HepG2 (cell line): ENCODE measurements around the gene SAA2. TPM values are rescaled to one million over a fixed set of nuclear protein-coding genes. Genes with fewer than 3 reads are reported as not detected.

Source experiments
- ATAC-seq: fragments of 200-7000 bp; cut with Tn5 transposase; 3 replicates; pipeline ENCODE4 v1.9.1; 2020; ENCODE audit warnings: mild to moderate bottlenecking, moderate library complexity
- BruUV-seq: library from RNA; stranded (reverse); fragments of 400-500 nt; replicated peaks from 2 replicates; lab custom pipeline; 2021; lab: Mats Ljungman, UMichigan
- CTCF ChIA-PET: fragments of 300-600 bp; formaldehyde crosslinking; extraction: SDS; loops from one replicate; lab custom pipeline; 2021; ENCODE audit warnings: low total read pairs, inconsistent platforms, low intra/inter-chr PET ratio; lab: Yijun Ruan, JAX
- POLR2A ChIA-PET: fragments of 350-600 bp; sonication (Branson Sonifier 250); formaldehyde crosslinking; loops from one replicate; lab custom pipeline; 2020; ENCODE audit warnings: antibody characterized with exemption, inconsistent platforms; lab: Yijun Ruan, JAX
- DNase-seq: peaks from one replicate; pipeline ENCODE4 v3.0.0-alpha.2; 2015; ENCODE audit warnings: low spot score
- FAIRE-seq: peaks from 3 replicates; lab custom pipeline; 2011; peaks lifted over from hg19 to GRCh38; lab: Jason Lieb, UNC
- H2AFZ ChIP-seq: one replicate; pipeline ENCODE4 v1.6.1; 2011; ENCODE audit warnings: low read length, inconsistent platforms
- H3K27ac ChIP-seq: fragments of 300-600 bp; 3 replicates; pipeline ENCODE4 v1.8.0; 2011; ENCODE audit warnings: mixed run types, mild to moderate bottlenecking, mixed read lengths, low read length, inconsistent platforms; ENCODE audit not compliant: insufficient read depth; ENCODE audit errors: extremely low read length
- H3K27me3 ChIP-seq, 2 experiments: fragments of 200-600 bp in 1 of 2; 2 replicates in 1 of 2; 3 replicates in 1 of 2; pipeline versions ENCODE4 v1.6.0 to v1.8.0; 2011; ENCODE audit warnings: low read length in 2 of 2, mild to moderate bottlenecking in 2 of 2, moderate library complexity in 2 of 2, inconsistent platforms in 1 of 2; ENCODE audit not compliant: insufficient read depth in 2 of 2, control insufficient read depth in 1 of 2
- H3K36me3 ChIP-seq, 2 experiments: fragments of 200-600 bp in 1 of 2; replicated peaks in 1 of 2; 2 replicates in 1 of 2; 3 replicates in 1 of 2; pipeline versions ENCODE4 v1.5.1 to v1.8.0; 2011; ENCODE audit warnings: low read length in 2 of 2, inconsistent platforms in 1 of 2; ENCODE audit not compliant: insufficient read depth in 2 of 2, control insufficient read depth in 1 of 2
- H3K4me1 ChIP-seq: 2 replicates; pipeline ENCODE4 v1.5.1; 2012; ENCODE audit warnings: low read length, inconsistent platforms; ENCODE audit not compliant: insufficient read depth
- H3K4me2 ChIP-seq: 2 replicates; pipeline ENCODE4 v1.6.0; 2011; ENCODE audit warnings: low read depth, low read length, inconsistent platforms
- H3K4me3 ChIP-seq, 3 experiments: fragments of 200-600 bp in 1 of 3; sonication (generic), shearing (Covaris generic) in 1 of 3; replicated peaks in 1 of 3; 2 replicates each; pipeline ENCODE4 v1.5.1; 2011 to 2016; ENCODE audit warnings: low read length in 3 of 3, inconsistent platforms in 2 of 3, low read depth in 2 of 3, mild to moderate bottlenecking in 2 of 3, control low read depth in 1 of 3, mixed read lengths in 1 of 3; ENCODE audit not compliant: insufficient read depth in 1 of 3
- H3K79me2 ChIP-seq: one replicate; pipeline ENCODE4 v1.6.1; 2011; ENCODE audit warnings: low read length, inconsistent platforms; ENCODE audit not compliant: insufficient read depth
- H3K9ac ChIP-seq: 2 replicates; pipeline ENCODE4 v1.6.0; 2011; ENCODE audit warnings: mild to moderate bottlenecking, low read depth, low read length, inconsistent platforms; ENCODE audit not compliant: insufficient read depth
- H3K9me3 ChIP-seq: 2 replicates; pipeline ENCODE4 v1.5.1; 2012; ENCODE audit warnings: mild to moderate bottlenecking, low read length
- H4K20me1 ChIP-seq: 2 replicates; pipeline ENCODE4 v1.6.0; 2011; ENCODE audit warnings: inconsistent platforms, mild to moderate bottlenecking, low read length, moderate library complexity; ENCODE audit not compliant: insufficient read depth
- CBX2 ChIP-seq, 2 experiments: fragments of 200-600 bp in 1 of 2; sonication (generic); formaldehyde crosslinking in 1 of 2; IDR thresholded peaks; 2 replicates each; pipeline versions ENCODE4 v1.7.0 to v1.8.1; 2018 to 2022; ENCODE audit warnings: low read depth in 2 of 2, low read length in 1 of 2, mild to moderate bottlenecking in 1 of 2, missing genetic modification reagents in 1 of 2
- E2F2 ChIP-seq: sonication (generic); formaldehyde crosslinking; IDR thresholded peaks from 2 replicates; pipeline ENCODE4 v1.4.0; 2020; ENCODE audit warnings: missing genetic modification reagents, borderline replicate concordance
- FLYWCH1 ChIP-seq: sonication (generic); formaldehyde crosslinking; IDR thresholded peaks from 2 replicates; pipeline ENCODE4 v1.8.1; 2023; ENCODE audit warnings: mild to moderate bottlenecking, missing genetic modification reagents
- HNF1B ChIP-seq: sonication (generic); formaldehyde crosslinking; IDR thresholded peaks from 2 replicates; pipeline ENCODE4 v1.5.1; 2020; ENCODE audit warnings: mild to moderate bottlenecking, moderate library complexity, missing genetic modification reagents
- NCOR1 ChIP-seq: fragments of 200-600 bp; sonication (generic); IDR thresholded peaks from 2 replicates; pipeline ENCODE4 v1.7.0; 2017; ENCODE audit warnings: antibody characterized with exemption, low read length, borderline replicate concordance
- NFIC ChIP-seq: IDR thresholded peaks from 2 replicates; pipeline ENCODE4 v1.6.1; 2012; ENCODE audit warnings: mild to moderate bottlenecking, low read length, inconsistent platforms
- POGZ ChIP-seq: sonication (generic); formaldehyde crosslinking; IDR thresholded peaks from 2 replicates; pipeline ENCODE4 v1.4.0; 2020; ENCODE audit warnings: mild to moderate bottlenecking, missing genetic modification reagents
- POLR2G ChIP-seq: fragments of 200-400 bp; formaldehyde crosslinking; IDR thresholded peaks from 2 replicates; pipeline ENCODE4 v1.6.1; 2018; ENCODE audit warnings: mild to moderate bottlenecking, low read depth, low read length, moderate library complexity
- ZFY ChIP-seq: sonication (generic); formaldehyde crosslinking; IDR thresholded peaks from 2 replicates; pipeline ENCODE4 v1.4.0; 2020; ENCODE audit warnings: missing genetic modification reagents
- ZMYM3 ChIP-seq: sonication (generic); formaldehyde crosslinking; IDR thresholded peaks from 2 replicates; pipeline ENCODE4 v1.5.1; 2020; ENCODE audit warnings: mild to moderate bottlenecking, missing genetic modification reagents
- ZMYM4 ChIP-seq: sonication (generic); formaldehyde crosslinking; IDR thresholded peaks from 2 replicates; pipeline ENCODE4 v1.8.1; 2023; ENCODE audit warnings: mild to moderate bottlenecking, missing genetic modification reagents
- ZNF207 ChIP-seq: fragments of 450-650 bp; IDR thresholded peaks from 2 replicates; pipeline ENCODE4 v1.6.1; 2016; ENCODE audit warnings: antibody characterized with exemption, borderline replicate concordance
- ZNF432 ChIP-seq: sonication (generic); formaldehyde crosslinking; IDR thresholded peaks from 2 replicates; pipeline ENCODE4 v1.5.0; 2020; ENCODE audit warnings: missing genetic modification reagents, mild to moderate bottlenecking, borderline replicate concordance
- ZNF44 ChIP-seq: sonication (generic); formaldehyde crosslinking; IDR thresholded peaks from 2 replicates; pipeline ENCODE4 v1.5.1; 2020; ENCODE audit warnings: mild to moderate bottlenecking, missing genetic modification reagents
- ZNF496 ChIP-seq: sonication (generic); formaldehyde crosslinking; IDR thresholded peaks from 2 replicates; pipeline ENCODE4 v1.8.1; 2023; ENCODE audit warnings: mild to moderate bottlenecking, moderate library complexity, missing genetic modification reagents; ENCODE audit not compliant: insufficient replicate concordance
- ZNF563 ChIP-seq: sonication (generic); formaldehyde crosslinking; IDR thresholded peaks from 2 replicates; pipeline ENCODE4 v1.8.0; 2022; ENCODE audit warnings: mild to moderate bottlenecking, moderate library complexity, missing genetic modification reagents
- ZNF775 ChIP-seq: sonication (generic); formaldehyde crosslinking; IDR thresholded peaks from 2 replicates; pipeline ENCODE4 v1.4.0; 2020; ENCODE audit warnings: missing genetic modification reagents, mild to moderate bottlenecking, moderate library complexity, borderline replicate concordance
- ZNF891 ChIP-seq: sonication (generic); formaldehyde crosslinking; IDR thresholded peaks from 2 replicates; pipeline ENCODE4 v1.5.0; 2020; ENCODE audit warnings: mild to moderate bottlenecking, missing genetic modification reagents
- WGBS: methylation state at CpG from one replicate; pipeline ENCODE4 v1.1.6; 2017; ENCODE audit warnings: low lambda C conversion rate; 5-methylcytosine and 5-hydroxymethylcytosine counted together
- in situ Hi-C: cut with HindIII; loops from 2 replicates; pipeline ENCODE4 v1.10.0; 2017; ENCODE audit warnings: low pct_unique_long_range_greater_than_20kb; ENCODE audit not compliant: extremely low pct_ligation_motif_present
- intact Hi-C: fragments of 100-400 bp; cut with micrococcal nuclease; formaldehyde crosslinking; loops from one replicate; pipeline ENCODE4 v1.10.0; 2022; ENCODE audit not compliant: unreplicated experiment
- polyA plus RNA-seq, 8 experiments: library from polyadenylated mRNA; depleted of rRNA in 3 of 8; stranded (reverse) in 7 of 8; unstranded in 1 of 8; fragments of >200 nt; fragmentation: Illumina TruSeq in 4 of 8; extraction: Trizol in 4 of 8; gene quantifications; 2 replicates each; pipeline versions ENCODE4 v1.2.1 to v1.2.3, GENCODE V29; 2011 to 2016; ENCODE audit warnings: low read depth in 4 of 8, missing spikeins in 1 of 8, mixed read lengths in 1 of 8; ENCODE audit not compliant: insufficient read depth in 1 of 8
- total RNA-seq, 5 experiments: library from RNA; depleted of rRNA; stranded (reverse); fragments of >200 nt; fragmentation: Illumina TruSeq; extraction: Trizol; gene quantifications; 2 replicates each; pipeline ENCODE4 v1.2.3, GENCODE V29; 2016; ENCODE audit warnings: low read depth in 1 of 5

Gene SAA2
- total and polyA plus RNA-seq, 2 of the 13 experiments (the other 11 are each of a cell fraction or from before 2014, with no cell fraction given): 0.27 TPM; not detected in 1

- TF ChIP-seq ZNF44 (CRISPR knock-in tag): no peak
- no peak for TF ChIP-seq ZNF432 (CRISPR knock-in tag)
- no peak for TF ChIP-seq ZNF891 (CRISPR knock-in tag)
- no peak for TF ChIP-seq ZMYM3 (CRISPR knock-in tag)
- TF ChIP-seq CBX2 (IDR thresholded peaks at IDR 0.05; ENCODE audit: low read depth, low read length): no peak
- no peak for TF ChIP-seq CBX2 (CRISPR knock-in tag; IDR thresholded peaks at IDR 0.05; ENCODE audit: low read depth)
- no peak for TF ChIP-seq POLR2G
- no peak for TF ChIP-seq ZFY (CRISPR knock-in tag)
- TF ChIP-seq ZMYM4 (CRISPR knock-in tag): no peak
- no peak for TF ChIP-seq ZNF496 (CRISPR knock-in tag)
- no peak for TF ChIP-seq ZNF563
- TF ChIP-seq NFIC: no peak
- TF ChIP-seq POGZ (CRISPR knock-in tag): no peak
- TF ChIP-seq HNF1B (CRISPR knock-in tag): no peak
- TF ChIP-seq ZNF207: no peak
- no peak for TF ChIP-seq FLYWCH1 (CRISPR knock-in tag)
- no peak for TF ChIP-seq E2F2
- TF ChIP-seq ZNF775: no peak
- no peak for TF ChIP-seq NCOR1
- TF ChIP-seq, all 625 proteins: peak for 0
- Histone ChIP-seq H3K27ac (no peak overlapping the region), H3K4me2 (no peak overlapping the region), H3K4me3 (no peak overlapping the region), H3K9me3 (no peaks in the 10 kb centered on the region), H3K27me3 (no peaks in the 10 kb centered on the region), H4K20me1 (no peaks in the 10 kb centered on the region), H3K9ac (no peak overlapping the region), H3K4me1 (peaks cover 61% of the 10 kb centered on the region), H3K79me2 (no peaks in the 10 kb centered on the region), H3K36me3 (no peaks in the 10 kb centered on the region), H2AFZ (no peak overlapping the region)
- in situ Hi-C loops (no loop called here), intact Hi-C loops (no loop called here)
- FAIRE-seq (no peak), DNase-seq (no peak), ATAC-seq (no peak)
- 65% methylated on average over 4 of the region's 4 CpGs for WGBS
- no TSS peak for BruUV-seq
- CTCF ChIA-PET: no interaction called here
- POLR2A ChIA-PET: no interaction called here
Observed at GRCh38 chr11:18264035-18264434, 15.6 kb upstream of the SAA2 start.
